Kidney epithelial cell (primary cell): ENCODE results near the gene MAGI1. TPM values are rescaled to one million over a fixed set of nuclear protein-coding genes. Genes with fewer than 3 reads are reported as not detected.

Experiments used
- DNase-seq: peaks from one replicate; pipeline ENCODE4 v3.0.0-alpha.2; 2010; ENCODE audit warnings: low read depth
- H3K27me3 ChIP-seq: 2 replicates; pipeline ENCODE4 v1.6.0; 2011; ENCODE audit warnings: low read length; ENCODE audit not compliant: control insufficient read depth, insufficient read depth
- H3K36me3 ChIP-seq: 2 replicates; pipeline ENCODE4 v1.5.1; 2011; ENCODE audit warnings: low read length; ENCODE audit not compliant: control insufficient read depth, insufficient read depth
- H3K4me3 ChIP-seq: 2 replicates; pipeline ENCODE4 v1.5.1; 2011; ENCODE audit warnings: low read depth, mild to moderate bottlenecking, control low read depth, low read length
- total RNA-seq: library from RNA; depleted of rRNA; stranded (reverse); fragments of >200 nt; gene quantifications from 2 replicates; pipeline ENCODE4 v1.2.3, GENCODE V29; 2015
- TF ChIP-seq, protein P1 (sequence below): IDR thresholded peaks from 2 replicates; pipeline ENCODE4 v1.5.1; 2011; ENCODE audit warnings: mild to moderate bottlenecking, moderate library complexity, low read length, control low read depth, inconsistent platforms; ENCODE audit not compliant: insufficient read depth, poor library complexity, severe bottlenecking

Gene MAGI1
- total RNA-seq, 1 donor from 2014 or later: 15.8 TPM

DNA sequence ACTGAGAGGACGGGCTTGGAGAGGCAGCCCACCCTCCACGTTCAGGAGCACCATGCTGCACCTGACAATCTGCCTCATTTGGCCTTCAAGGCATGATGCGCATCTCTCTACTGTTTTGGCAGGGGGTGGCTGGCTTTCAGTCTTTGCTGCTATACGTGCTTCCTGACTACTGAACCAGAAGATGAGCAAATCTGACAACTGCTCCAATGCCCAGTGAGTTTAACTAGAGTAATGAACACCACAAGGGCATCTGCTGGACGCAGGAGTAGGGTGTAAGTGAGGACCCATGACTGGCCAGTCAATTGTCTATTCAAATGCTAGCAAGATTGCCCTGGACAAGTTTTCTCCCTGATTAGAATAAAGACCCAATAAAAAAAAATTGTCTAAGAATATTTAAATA, 335.7 kb downstream of the MAGI1 start:
- TF ChIP-seq, protein P1, sequence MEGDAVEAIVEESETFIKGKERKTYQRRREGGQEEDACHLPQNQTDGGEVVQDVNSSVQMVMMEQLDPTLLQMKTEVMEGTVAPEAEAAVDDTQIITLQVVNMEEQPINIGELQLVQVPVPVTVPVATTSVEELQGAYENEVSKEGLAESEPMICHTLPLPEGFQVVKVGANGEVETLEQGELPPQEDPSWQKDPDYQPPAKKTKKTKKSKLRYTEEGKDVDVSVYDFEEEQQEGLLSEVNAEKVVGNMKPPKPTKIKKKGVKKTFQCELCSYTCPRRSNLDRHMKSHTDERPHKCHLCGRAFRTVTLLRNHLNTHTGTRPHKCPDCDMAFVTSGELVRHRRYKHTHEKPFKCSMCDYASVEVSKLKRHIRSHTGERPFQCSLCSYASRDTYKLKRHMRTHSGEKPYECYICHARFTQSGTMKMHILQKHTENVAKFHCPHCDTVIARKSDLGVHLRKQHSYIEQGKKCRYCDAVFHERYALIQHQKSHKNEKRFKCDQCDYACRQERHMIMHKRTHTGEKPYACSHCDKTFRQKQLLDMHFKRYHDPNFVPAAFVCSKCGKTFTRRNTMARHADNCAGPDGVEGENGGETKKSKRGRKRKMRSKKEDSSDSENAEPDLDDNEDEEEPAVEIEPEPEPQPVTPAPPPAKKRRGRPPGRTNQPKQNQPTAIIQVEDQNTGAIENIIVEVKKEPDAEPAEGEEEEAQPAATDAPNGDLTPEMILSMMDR: no peak
- H3K27me3 ChIP-seq: no peaks in the 10 kb centered on the region
- H3K36me3 ChIP-seq: no peaks in the 10 kb centered on the region
- no peak for DNase-seq
- no peak overlapping the region for H3K4me3 ChIP-seq

- DNase-seq: no peak
- H3K4me3 ChIP-seq: no peak overlapping the region
- H3K27me3 ChIP-seq: no peaks in the 10 kb centered on the region
- H3K36me3 ChIP-seq: no peaks in the 10 kb centered on the region
- TF ChIP-seq, protein P1: no peak
Observed at GRCh38 chr3:65702202-65702601, 336.5 kb downstream of the MAGI1 start.

GRCh38 chr3:65701516-65701915, 337.2 kb downstream of the MAGI1 start:
- Histone ChIP-seq H3K36me3 (no peaks in the 10 kb centered on the region), H3K4me3 (no peak overlapping the region), H3K27me3 (no peaks in the 10 kb centered on the region)
- TF ChIP-seq, protein P1: no peak
- no peak for DNase-seq

DNA sequence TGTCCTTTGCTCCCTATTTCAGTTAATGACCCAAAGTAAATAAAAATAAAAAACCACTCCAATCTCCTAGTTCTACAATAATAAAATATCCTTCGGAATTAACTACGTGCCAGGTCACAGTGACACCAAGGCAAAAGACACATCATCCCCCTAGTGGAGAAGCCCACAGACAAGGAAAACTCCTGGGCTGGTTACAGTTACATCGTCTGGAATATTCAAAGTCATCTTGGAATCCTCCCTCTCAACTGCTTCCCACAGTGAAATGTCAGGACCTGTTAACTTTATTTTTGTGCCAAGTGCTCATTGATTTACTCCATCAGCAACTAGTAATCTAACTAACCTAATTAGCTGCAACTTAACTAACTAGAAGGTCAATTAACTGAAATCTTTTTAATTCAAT, 349.3 kb downstream of the MAGI1 start:
- DNase-seq: no peak
- TF ChIP-seq, protein P1: no peak
- H3K36me3 ChIP-seq: no peaks in the 10 kb centered on the region
- no peak overlapping the region for H3K4me3 ChIP-seq
- no peaks in the 10 kb centered on the region for H3K27me3 ChIP-seq

DNA sequence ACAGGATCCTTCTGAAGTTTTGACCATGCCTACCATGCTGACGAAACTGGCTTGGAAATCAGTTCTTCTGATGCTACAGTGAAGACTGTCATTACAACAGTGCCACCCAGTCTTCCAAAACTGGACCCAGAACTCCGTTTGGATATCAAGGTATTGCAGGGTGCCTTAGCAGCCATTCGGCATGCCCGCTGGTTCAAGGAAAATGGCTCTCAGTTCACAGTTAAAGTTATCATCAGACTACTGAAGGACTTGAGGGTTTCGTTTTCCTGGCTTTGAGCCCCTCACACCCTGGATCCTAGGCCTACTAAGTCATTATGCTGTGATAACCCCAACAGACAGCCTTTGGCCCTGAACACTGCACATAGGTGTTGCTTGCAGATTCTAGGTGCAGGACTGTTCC, 351.0 kb downstream of the MAGI1 start:
- Histone ChIP-seq H3K36me3 (no peaks in the 10 kb centered on the region), H3K27me3 (no peaks in the 10 kb centered on the region), H3K4me3 (no peak overlapping the region)
- TF ChIP-seq, protein P1: no peak
- no peak for DNase-seq

DNA sequence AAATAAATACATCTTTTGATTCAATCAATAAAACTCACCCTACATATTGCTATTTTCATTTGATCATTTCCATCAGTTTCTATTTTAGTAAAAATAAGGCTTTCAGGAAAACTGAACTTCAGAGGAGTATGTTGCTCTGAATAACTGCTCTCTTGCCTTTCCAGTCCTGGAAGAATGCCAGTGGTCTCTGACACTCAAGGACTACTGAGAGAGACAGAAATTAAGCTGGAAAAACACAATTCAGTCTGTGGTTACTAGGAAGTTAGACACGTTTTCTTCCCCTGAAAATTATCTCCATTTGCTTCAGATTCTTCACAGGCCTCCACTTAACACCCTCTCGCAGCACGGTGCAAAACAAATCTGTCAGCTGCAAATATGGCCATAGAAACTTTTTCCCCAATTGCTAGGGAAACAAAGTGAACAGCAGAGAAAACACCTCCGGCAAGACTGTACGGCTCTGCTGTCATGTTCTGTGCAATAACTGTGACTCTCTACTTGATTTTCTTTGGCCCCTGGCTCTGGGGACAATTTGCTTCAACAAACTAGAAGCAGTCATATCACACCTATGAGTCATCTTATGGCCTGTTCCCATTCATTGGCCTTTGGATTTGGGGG, 353.0 kb downstream of the MAGI1 start:
- no peak for DNase-seq
- TF ChIP-seq, protein P1: no peak
- H3K4me3 ChIP-seq: no peak overlapping the region

More for the DNA sequence above, 353.0 kb downstream of the MAGI1 start:
- Histone ChIP-seq H3K36me3 (no peaks in the 10 kb centered on the region), H3K27me3 (no peaks in the 10 kb centered on the region)
